ENCODE results near the gene ARMC9. TPM values are rescaled to one million over a fixed set of nuclear protein-coding genes. Genes with fewer than 3 reads are reported as not detected.

The ARMC9 gene
- polyA plus RNA-seq, result 1.2 TPM

- peaks cover 3% of the 10 kb centered on the region for H3K27me3 Mint-ChIP-seq
- no peaks in the 10 kb centered on the region for H3K9me3 Mint-ChIP-seq
- H3K36me3 Mint-ChIP-seq, result no peaks in the 10 kb centered on the region
- peaks cover 0 to 4% (median 2%) of the 10 kb centered on the region in 3 donors for H3K4me1 Mint-ChIP-seq
- H3K4me3 Mint-ChIP-seq, result peak within 1 kb of the TSS; percentile 85 to 97 (median 94)
- peak within 1 kb of the TSS; percentile 57 to 94 (median 91) for H3K27ac Mint-ChIP-seq
Measured at GRCh38 chr2:231198291-231199173, at the start of gene ARMC9. ARMC9 (plus strand) TSS chr2:231198631; CDS start chr2:231206239, 7,608 bp downstream.

- Mint-ChIP-seq H3K27ac (no peak overlapping the region), H3K36me3 (peaks cover 12% of the 10 kb centered on the region)
Measured at GRCh38 chr2:231152800-231153557, 45.5 kb upstream of the ARMC9 start.

GRCh38 chr2:231159306-231159705 is 39.1 kb upstream of the ARMC9 start:
- Mint-ChIP-seq H3K27me3 (no peaks in the 10 kb centered on the region), H3K4me3 (peak overlapping the region in 1 of 4 donors; percentile 28), H3K27ac (no peak overlapping the region), H3K36me3 (peaks cover 11% of the 10 kb centered on the region), H3K9me3 (no peaks in the 10 kb centered on the region), H3K4me1 (peaks cover 0 to 7% (median 5%) of the 10 kb centered on the region in 3 donors)

More at GRCh38 chr2:231152800-231153557, 45.5 kb upstream of the ARMC9 start:
- Mint-ChIP-seq H3K4me1 (no peaks in the 10 kb centered on the region), H3K4me3 (no peak overlapping the region), H3K27me3 (no peaks in the 10 kb centered on the region), H3K9me3 (no peaks in the 10 kb centered on the region)

GRCh38 chr2:231160701-231161100 is 37.7 kb upstream of the ARMC9 start:
- Mint-ChIP-seq H3K27me3 (no peaks in the 10 kb centered on the region), H3K4me1 (peaks cover 0 to 7% (median 5%) of the 10 kb centered on the region in 3 donors), H3K27ac (no peak overlapping the region), H3K9me3 (no peaks in the 10 kb centered on the region), H3K4me3 (no peak overlapping the region), H3K36me3 (peaks cover 15% of the 10 kb centered on the region)

- H3K27ac Mint-ChIP-seq, result no peak overlapping the region
Measured at GRCh38 chr2:231161252-231161839, 37.1 kb upstream of the ARMC9 start.

GRCh38 chr2:231161877-231162329 is 36.5 kb upstream of the ARMC9 start:
- peaks cover 0 to 7% (median 5%) of the 10 kb centered on the region in 3 donors for H3K4me1 Mint-ChIP-seq
- H3K4me3 Mint-ChIP-seq, result no peak overlapping the region
- H3K9me3 Mint-ChIP-seq, result no peaks in the 10 kb centered on the region
- H3K27me3 Mint-ChIP-seq, result no peaks in the 10 kb centered on the region
- no peak overlapping the region for H3K27ac Mint-ChIP-seq
- peaks cover 19% of the 10 kb centered on the region for H3K36me3 Mint-ChIP-seq

More at GRCh38 chr2:231161252-231161839, 37.1 kb upstream of the ARMC9 start:
- H3K4me3 Mint-ChIP-seq, result no peak overlapping the region
- H3K4me1 Mint-ChIP-seq, result peaks cover 0 to 7% (median 5%) of the 10 kb centered on the region in 3 donors
- peaks cover 15% of the 10 kb centered on the region for H3K36me3 Mint-ChIP-seq
- no peaks in the 10 kb centered on the region for H3K27me3 Mint-ChIP-seq
- no peaks in the 10 kb centered on the region for H3K9me3 Mint-ChIP-seq

GRCh38 chr2:231163011-231163410 is 35.4 kb upstream of the ARMC9 start:
- H3K36me3 Mint-ChIP-seq, result peaks cover 19% of the 10 kb centered on the region

GRCh38 chr2:231163414-231164095 is 34.9 kb upstream of the ARMC9 start:
- no peaks in the 10 kb centered on the region for H3K9me3 Mint-ChIP-seq
- H3K4me3 Mint-ChIP-seq, result no peak overlapping the region
- peaks cover 6 to 7% (median 6%) of the 10 kb centered on the region in 3 donors for H3K4me1 Mint-ChIP-seq
- H3K27ac Mint-ChIP-seq, result peak overlapping the region in 2 of 3 donors; percentile 5 to 9
- H3K27me3 Mint-ChIP-seq, result no peaks in the 10 kb centered on the region
- H3K36me3 Mint-ChIP-seq, result peaks cover 19% of the 10 kb centered on the region

More at GRCh38 chr2:231163011-231163410, 35.4 kb upstream of the ARMC9 start:
- H3K27me3 Mint-ChIP-seq, result no peaks in the 10 kb centered on the region
- H3K9me3 Mint-ChIP-seq, result no peaks in the 10 kb centered on the region
- H3K4me3 Mint-ChIP-seq, result no peak overlapping the region
- H3K27ac Mint-ChIP-seq, result peak overlapping the region in 1 of 3 donors; percentile 9
- H3K4me1 Mint-ChIP-seq, result peaks cover 2 to 7% (median 5%) of the 10 kb centered on the region in 3 donors

GRCh38 chr2:231167745-231168459 is 30.5 kb upstream of the ARMC9 start:
- peak overlapping the region in 1 of 3 donors; percentile 20 for H3K27ac Mint-ChIP-seq

GRCh38 chr2:231168460-231169139 is 29.8 kb upstream of the ARMC9 start:
- H3K4me3 Mint-ChIP-seq, result no peak overlapping the region
- H3K4me1 Mint-ChIP-seq, result peaks cover 0 to 6% (median 1%) of the 10 kb centered on the region in 3 donors
- peaks cover 15% of the 10 kb centered on the region for H3K36me3 Mint-ChIP-seq

More at GRCh38 chr2:231167745-231168459, 30.5 kb upstream of the ARMC9 start:
- peaks cover 20% of the 10 kb centered on the region for H3K36me3 Mint-ChIP-seq
- H3K9me3 Mint-ChIP-seq, result no peaks in the 10 kb centered on the region
- H3K4me3 Mint-ChIP-seq, result no peak overlapping the region
- H3K4me1 Mint-ChIP-seq, result peaks cover 0 to 6% (median 1%) of the 10 kb centered on the region in 3 donors
- H3K27me3 Mint-ChIP-seq, result no peaks in the 10 kb centered on the region

GRCh38 chr2:231169488-231169887 is 28.9 kb upstream of the ARMC9 start:
- no peaks in the 10 kb centered on the region for H3K9me3 Mint-ChIP-seq
- H3K27me3 Mint-ChIP-seq, result no peaks in the 10 kb centered on the region
- peaks cover 15% of the 10 kb centered on the region for H3K36me3 Mint-ChIP-seq
- H3K27ac Mint-ChIP-seq, result no peak overlapping the region
- H3K4me3 Mint-ChIP-seq, result no peak overlapping the region
- H3K4me1 Mint-ChIP-seq, result peaks cover 0 to 6% (median 1%) of the 10 kb centered on the region in 3 donors

More at GRCh38 chr2:231168460-231169139, 29.8 kb upstream of the ARMC9 start:
- H3K9me3 Mint-ChIP-seq, result no peaks in the 10 kb centered on the region
- H3K27me3 Mint-ChIP-seq, result no peaks in the 10 kb centered on the region
- H3K27ac Mint-ChIP-seq, result peak overlapping the region in 1 of 3 donors; percentile 20

GRCh38 chr2:231170055-231170454 is 28.4 kb upstream of the ARMC9 start:
- H3K9me3 Mint-ChIP-seq, result no peaks in the 10 kb centered on the region

GRCh38 chr2:231172025-231172424 is 26.4 kb upstream of the ARMC9 start:
- peaks cover 1 to 6% (median 2%) of the 10 kb centered on the region in 3 donors for H3K4me1 Mint-ChIP-seq

More at GRCh38 chr2:231170055-231170454, 28.4 kb upstream of the ARMC9 start:
- no peak overlapping the region for H3K4me3 Mint-ChIP-seq
- no peaks in the 10 kb centered on the region for H3K27me3 Mint-ChIP-seq
- no peak overlapping the region for H3K27ac Mint-ChIP-seq
- H3K4me1 Mint-ChIP-seq, result peaks cover 0 to 6% (median 1%) of the 10 kb centered on the region in 3 donors
- H3K36me3 Mint-ChIP-seq, result peaks cover 13% of the 10 kb centered on the region

More at GRCh38 chr2:231172025-231172424, 26.4 kb upstream of the ARMC9 start:
- Mint-ChIP-seq H3K36me3 (peaks cover 5% of the 10 kb centered on the region), H3K9me3 (no peaks in the 10 kb centered on the region), H3K4me3 (no peak overlapping the region), H3K27me3 (no peaks in the 10 kb centered on the region), H3K27ac (no peak overlapping the region)
